HG03565 (cell line): Measurements from ENCODE around the gene RUFY3.
A peak's percentile ranks its signal among the peaks of the same experiment; 100 is the strongest.
"Not testable (repeated sequence)": the region's sequence is repeated elsewhere in the genome, so short reads cannot be mapped to it uniquely, and the experiment has no call there.

Source experiments
- ATAC-seq: cut with Tn5 transposase; IDR thresholded peaks from one replicate; pipeline ENCODE4 v1.9.1; 2021; ENCODE audit warnings: mild to moderate bottlenecking, moderate library complexity; ENCODE audit not compliant: unreplicated experiment

The RUFY3 gene

DNA sequence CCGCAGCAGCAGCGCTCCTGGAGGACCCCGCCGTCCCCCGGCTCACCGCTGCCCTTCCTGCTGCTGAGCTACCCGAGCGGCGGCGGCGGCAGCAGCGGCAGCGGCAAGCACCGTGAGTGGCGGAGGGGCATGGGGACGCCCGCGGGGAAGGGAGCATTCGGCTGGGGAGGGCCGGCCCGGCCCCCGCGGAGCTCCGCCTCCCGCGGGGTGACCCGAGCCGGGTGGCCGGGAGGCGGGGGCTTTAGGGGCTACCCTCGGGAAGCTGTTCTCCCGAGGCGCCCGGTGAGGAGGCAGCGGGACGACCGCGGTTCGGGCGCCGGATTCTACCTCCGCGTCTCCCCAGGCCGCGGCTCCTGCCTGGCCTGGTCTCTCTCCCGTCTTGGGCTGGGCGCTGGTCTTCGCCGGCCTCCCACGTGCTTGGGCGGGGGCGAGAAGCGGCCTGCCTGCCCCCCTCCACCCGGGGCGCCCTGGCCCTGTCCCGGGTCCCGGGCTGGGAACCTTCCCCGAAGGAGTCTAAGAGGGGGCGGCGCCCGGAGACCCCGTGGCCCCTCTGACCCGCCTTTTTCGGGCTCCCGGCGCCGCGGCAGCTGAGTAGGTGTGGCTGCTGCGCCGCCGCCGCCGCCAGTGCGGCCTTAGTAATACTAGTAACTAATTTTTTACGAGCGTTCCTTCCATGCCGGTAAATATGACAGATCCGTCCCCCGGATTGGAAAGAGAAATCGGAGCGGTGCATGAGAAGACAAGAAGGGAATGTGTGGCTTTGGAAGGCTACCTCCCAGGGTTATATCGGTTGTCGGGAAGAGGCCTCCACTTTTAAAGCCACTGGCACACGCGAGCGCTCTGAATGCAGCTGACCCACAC is 16.4 kb upstream of the RUFY3 start:
- ATAC-seq = peak; percentile 50

DNA sequence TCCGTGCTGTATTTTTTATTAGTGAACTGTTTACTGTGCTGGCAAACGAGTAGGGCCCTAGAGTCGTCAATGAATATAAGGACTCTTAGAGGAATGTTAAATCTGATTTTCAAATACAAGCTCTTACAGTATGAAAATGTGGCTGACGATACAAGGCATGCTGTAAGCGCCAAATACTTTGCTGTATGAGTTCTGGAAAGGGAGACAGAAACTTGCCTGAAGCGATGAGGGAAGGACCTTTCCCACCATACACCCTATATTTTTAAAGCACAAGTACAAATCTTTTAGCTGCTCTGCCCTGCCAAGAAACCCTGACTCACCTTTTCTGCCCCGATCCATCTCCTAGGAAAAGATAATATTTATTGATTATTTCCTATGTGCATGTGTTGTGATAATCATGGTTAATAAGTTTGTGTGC is 15.7 kb upstream of the RUFY3 start:
- ATAC-seq = no peak

DNA sequence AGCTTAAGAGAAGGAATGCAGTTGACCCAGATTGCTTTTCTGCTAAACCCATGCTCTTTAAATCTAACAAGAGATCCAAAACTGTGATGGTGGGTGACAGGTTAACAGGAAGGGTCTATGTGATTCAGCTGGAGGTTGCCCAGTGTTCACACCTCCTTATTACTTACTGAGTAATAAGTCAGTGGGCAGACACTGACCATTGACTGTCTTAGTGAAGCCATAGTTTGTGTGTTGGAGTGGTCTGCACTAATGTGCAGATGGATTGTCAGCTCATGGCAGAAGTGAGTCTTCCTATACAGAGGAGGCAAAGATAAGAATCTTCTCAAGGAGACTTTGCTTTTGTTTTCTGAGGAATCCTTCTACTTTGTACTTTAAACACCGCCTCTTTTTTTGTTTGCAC is 15.2 kb upstream of the RUFY3 start:
- ATAC-seq = no peak

GRCh38 chr4:70709611-70710205 is 12.1 kb upstream of the RUFY3 start:
- ATAC-seq = no peak

DNA sequence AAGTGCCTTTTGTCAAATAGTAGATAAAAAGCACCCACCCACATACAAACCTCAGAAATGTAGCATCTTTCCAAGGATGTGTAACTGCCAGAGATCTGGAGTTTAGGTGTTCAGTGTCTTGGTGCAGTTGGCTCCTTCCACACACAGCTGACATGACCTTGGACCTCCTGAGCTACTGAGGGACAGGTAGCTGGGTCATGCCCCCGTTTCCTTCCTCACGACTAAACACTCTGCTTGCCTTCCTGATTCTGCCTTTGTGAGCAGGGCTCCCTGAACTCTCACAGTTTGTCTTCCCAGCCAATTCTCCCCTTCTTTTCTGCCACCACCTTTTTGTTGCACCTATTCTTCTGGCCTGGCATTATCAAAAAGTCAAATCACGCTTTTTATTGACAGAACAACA is 10.2 kb upstream of the RUFY3 start:
- no peak for ATAC-seq

DNA sequence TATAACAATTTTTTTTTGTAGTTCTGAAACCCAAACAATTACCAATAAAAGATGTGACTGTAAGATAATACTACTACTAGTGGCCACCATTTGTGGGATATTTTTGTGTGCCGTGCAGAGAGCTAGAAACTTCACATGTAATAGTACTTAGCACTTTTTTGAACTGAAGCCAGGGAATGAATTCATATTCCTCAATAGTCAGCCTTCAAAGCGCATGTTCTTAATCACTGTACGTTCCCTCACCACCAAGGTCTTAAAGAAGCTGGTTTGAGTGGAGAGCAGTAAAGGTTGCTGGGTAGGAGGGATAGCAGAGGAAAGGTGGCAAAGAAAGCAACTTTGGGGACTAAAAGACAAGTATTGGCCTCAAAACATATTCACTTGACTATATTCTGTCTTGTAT is 9.6 kb upstream of the RUFY3 start:
- no peak for ATAC-seq

- no peak for ATAC-seq
These were observed 8.9 kb upstream of the RUFY3 start for GRCh38 chr4:70712604-70713452.

- peak; percentile 32 for ATAC-seq
These were observed 8.2 kb upstream of the RUFY3 start for GRCh38 chr4:70713453-70714078.

- ATAC-seq = peak; percentile 55
These were observed 7.5 kb upstream of the RUFY3 start for GRCh38 chr4:70714079-70714887.

DNA sequence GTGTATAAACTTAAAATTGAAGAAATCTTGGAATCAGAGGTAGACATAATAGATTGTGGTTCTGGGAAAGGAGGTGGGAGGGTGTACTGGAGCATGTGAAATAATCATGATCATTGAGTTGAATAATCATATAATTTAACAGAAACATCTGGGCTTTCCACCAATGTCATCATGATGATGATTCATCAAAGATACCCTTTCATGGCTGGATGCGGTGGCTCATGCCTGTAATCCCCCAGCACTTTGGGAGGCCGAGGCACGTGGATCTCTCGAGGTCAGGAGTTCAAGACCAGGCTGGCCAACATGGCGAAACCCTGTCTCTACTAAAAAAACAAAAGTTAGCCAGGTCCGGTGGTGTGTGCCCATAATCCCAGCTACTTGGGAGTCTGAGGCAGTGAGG is 6.7 kb upstream of the RUFY3 start:
- peak; percentile 9 for ATAC-seq

DNA sequence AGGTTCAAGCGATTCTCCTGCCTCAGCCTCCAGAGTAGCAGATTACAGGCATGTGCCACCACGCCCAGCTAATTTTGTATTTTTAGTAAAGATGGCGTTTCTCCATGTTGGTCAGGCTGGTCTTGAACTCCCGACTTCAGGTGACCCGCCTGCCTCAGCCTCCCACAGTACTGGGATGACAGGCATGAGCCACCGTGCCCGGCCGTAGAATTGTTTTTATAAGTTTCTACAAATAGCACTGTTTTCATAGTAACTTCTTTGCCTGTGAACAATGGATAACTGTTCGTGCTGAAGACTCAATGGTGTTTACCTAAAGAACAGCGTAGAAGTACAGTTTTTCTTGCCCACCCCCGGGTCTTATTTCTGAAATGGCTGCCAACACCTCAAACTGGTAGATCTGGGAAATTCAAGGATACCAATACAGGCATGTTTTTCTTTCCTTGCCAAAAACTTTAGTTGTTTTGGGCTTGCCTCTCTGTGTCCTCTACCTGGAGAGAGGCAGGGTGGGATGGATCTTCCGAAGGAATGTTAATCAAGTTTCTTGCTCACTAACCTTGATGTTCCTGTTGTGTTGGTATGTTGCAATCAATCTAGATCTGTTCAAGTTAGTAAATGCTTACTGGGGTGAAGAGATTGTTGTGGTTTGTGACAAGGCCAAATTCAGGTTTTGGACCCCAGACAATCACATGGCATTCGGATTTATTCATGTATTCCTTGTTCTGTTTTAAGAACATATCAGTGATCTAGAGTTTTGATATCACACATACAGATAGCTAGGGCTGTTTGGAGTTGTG is 2.8 kb upstream of the RUFY3 start:
- no peak for ATAC-seq

DNA sequence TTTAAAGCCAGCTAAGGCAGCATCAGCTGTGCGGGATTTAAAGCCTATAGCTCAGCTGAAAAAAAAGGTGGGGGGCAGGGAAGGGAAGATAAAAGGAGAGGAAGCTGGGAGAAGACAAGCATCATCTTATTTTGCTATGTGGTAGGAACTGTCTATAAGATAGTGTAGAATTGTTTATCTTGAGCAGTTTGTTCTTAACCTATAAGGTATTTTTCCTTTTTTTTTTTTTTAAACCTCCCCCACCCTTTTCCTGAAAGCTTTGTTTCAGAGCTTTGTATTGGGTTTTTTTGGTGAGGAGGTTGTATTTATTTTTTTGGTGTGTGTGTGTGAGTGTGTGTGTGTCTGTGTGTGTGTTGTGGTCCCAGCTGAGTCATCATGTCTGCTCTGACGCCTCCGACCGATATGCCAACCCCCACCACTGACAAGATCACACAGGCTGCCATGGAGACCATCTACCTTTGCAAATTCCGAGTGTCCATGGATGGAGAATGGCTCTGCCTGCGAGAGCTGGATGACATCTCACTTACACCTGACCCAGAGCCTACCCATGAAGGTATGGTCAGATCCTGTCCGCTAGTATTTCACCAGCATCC is 531 bp downstream of the RUFY3 start:
- no peak for ATAC-seq

DNA sequence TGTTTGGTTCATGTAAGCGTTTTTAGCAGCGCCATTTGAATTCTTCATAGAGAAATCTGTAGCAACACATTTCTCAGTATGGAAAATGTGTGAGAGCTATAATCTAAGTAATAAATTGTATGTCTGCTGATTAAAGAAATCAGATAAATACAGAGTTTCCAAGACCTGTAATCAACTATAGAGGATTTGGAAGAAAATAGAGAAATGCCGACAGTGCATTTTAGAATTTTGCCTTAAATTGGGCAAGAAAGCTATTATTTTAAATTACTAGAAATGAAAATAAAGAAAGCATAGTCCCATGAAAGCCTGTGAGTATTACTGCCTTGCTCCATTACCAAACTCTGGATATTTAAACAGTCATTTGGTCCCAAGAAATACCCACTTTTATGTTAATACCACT is 2.7 kb downstream of the RUFY3 start:
- ATAC-seq = no peak

DNA sequence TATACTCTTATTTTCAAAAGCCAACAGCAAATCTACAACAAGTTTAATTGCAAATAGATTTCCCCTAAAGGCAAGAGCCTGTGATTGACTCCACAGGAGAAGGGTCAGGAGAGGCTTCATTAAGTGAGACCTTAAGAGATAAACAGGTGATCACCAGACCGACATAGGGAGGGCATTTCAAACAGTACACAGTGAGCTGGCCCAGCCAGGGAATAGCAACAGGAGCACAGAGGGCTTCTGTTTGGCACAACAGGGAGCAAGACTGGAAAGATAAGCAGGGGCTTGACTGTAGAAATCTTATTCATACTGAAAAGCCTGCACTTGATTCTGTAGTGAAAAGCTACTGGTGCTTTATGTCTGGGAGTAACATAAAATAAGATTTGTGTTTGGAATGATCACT is 3.9 kb downstream of the RUFY3 start:
- ATAC-seq = no peak

DNA sequence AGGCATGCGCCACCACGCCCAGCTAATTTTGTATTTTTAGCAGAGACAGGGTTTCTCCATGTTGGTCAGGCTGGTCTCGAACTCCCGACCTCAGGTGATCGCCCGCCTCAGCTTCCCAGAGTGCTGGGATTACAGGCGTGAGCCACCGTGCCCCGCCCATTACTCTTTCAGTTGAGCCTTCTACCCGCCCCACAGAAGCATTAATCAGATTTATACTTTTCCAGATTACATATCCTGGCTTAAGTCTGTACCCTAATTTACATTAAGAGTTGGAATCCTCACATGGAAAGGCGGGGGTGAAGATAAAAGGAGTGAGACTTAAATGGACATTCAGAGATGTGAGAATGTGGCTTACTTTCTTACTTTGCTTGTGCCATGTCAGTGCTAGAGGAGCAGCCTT is 4.8 kb downstream of the RUFY3 start:
- not testable (repeated sequence) for ATAC-seq

DNA sequence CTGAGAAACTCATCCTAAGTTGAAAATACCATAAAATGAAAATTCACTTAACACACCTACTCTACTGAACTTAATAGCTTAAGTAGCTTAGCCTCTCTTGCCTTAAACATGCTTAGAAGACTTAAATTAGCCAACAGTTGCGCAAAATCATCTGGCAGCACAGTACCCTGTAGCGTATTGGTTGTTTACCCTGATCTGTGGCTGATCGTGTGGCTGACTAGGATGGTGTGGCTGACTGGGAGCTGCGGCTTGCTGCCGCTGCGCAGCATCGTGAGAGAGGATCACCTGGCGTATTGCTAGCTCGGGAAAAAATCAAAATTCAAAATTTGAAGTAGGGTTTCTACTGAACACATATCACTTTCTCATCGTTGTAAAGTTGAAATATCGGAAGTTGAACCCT is 6.3 kb downstream of the RUFY3 start:
- ATAC-seq = no peak

- ATAC-seq = not testable (repeated sequence)
These were observed 11.1 kb downstream of the RUFY3 start for GRCh38 chr4:70732878-70733277.

DNA sequence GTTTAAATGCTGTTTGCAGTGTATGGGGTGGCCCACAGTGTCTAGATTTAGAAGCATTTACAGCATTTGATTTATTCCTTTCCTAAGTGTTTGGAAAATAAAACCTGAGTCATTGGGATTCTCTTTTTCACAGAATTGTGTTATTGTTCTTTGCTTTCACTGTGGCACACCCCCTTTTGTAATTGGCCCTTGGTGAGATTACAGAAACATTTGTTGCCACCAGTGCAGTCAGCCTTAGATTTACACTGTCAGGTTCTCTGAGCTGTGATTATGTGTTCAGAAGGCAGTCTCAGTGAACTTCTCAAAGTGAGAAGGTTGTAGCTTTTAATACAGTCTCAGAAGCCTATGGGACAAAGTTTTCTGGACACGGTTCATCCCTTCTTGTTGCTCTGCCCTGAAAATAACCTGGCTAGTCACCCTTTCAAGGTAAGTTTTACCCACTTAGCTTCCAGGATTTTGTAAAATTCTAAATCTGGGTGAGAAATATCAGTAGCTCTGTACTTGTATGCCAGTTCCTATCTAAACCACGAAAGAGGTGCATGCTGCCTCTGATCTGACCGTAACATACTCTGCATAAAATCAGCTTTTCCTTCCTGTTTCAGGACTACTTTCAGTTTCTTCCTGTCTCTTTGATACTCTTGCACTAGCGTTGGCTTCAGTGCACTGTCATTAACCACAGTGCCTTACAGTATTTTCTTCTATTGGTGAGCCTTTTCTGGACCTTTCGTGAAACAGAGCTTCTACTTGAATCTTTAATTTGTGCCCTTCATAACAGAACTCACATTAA is 12.6 kb downstream of the RUFY3 start:
- ATAC-seq = peak; percentile 91
